Measurements from ENCODE around the gene RAET1G.

- no peak for TF ChIP-seq CTCF (IDR thresholded peaks at IDR 0.05; ENCODE audit: borderline replicate concordance, extremely low read depth, low read length, poor library complexity, severe bottlenecking)
- no peak for TF ChIP-seq EZH2 (IDR thresholded peaks at IDR 0.05; ENCODE audit: borderline replicate concordance, low read depth, low read length, severe bottlenecking)
Measured at GRCh38 chr6:149915970-149916865, 6.7 kb downstream of the RAET1G start.

Data from DND-41 (cell line).